Measurements from ENCODE around the gene PRKCD.

GRCh38 chr3:53169045-53169831, 8.2 kb downstream of the PRKCD start:
- TF ChIP-seq CTCF (conservative IDR thresholded peaks at IDR 0.05; ENCODE audit: low read depth, low read length) (no peak), POLR2A (IDR thresholded peaks at IDR 0.05; ENCODE audit: low read depth, low read length) (no peak), CEBPB (IDR thresholded peaks at IDR 0.05; ENCODE audit: low read depth, low read length) (no peak), USF2 (IDR thresholded peaks at IDR 0.05; ENCODE audit: low read depth, low read length) (no peak), RAD21 (IDR thresholded peaks at IDR 0.05; ENCODE audit: low read length) (no peak), ELK1 (IDR thresholded peaks at IDR 0.05; ENCODE audit: borderline replicate concordance, low read depth, low read length) (no peak), FOS (IDR thresholded peaks at IDR 0.05; ENCODE audit: low read depth, low read length) (no peak), SMC3 (IDR thresholded peaks at IDR 0.05; ENCODE audit: low read depth, low read length) (no peak), MAZ (IDR thresholded peaks at IDR 0.05; ENCODE audit: borderline replicate concordance, low read depth, low read length) (no peak), NFE2L2 (IDR thresholded peaks at IDR 0.05; ENCODE audit: low read depth, low read length) (no peak)

Data from IMR-90 (cell line).